ENCODE results near the gene IKZF4.

DNA sequence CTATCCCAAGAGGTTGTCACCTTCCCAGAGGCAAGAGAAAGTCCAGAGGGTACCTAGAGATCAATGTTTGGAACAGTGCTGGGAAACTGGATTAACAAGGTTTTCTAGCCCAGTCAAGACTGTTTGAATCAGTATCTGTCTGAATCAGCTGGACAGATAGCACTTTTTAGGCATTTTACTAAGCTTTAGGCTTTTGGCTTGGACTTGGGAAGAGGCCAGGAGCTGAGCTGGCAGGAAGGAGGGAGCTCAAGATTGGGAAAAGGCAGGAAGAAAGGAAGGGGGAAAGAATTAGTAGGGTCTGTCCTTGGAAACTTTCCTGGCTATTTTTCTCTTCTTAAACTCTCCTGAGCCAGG, 8.3 kb downstream of the IKZF4 start:
- TF ChIP-seq CTCF (IDR thresholded peaks at IDR 0.05; ENCODE audit: low read depth, low read length, poor library complexity, severe bottlenecking) (no peak), EZH2phosphoT487 (IDR thresholded peaks at IDR 0.05; ENCODE audit: borderline replicate concordance, low read length) (no peak)

Measured in DOHH2 (cell line).